H1 (cell line): ENCODE data around the gene ARMS2. TPM values are rescaled to one million over a fixed set of nuclear protein-coding genes. Genes with fewer than 3 reads are reported as not detected.

Experiments used
- BACH1 ChIP-seq: IDR thresholded peaks from 2 replicates; pipeline ENCODE4 v1.6.1; 2012; ENCODE audit warnings: low read length, improper control_type of control experiment
- CHD2 ChIP-seq: IDR thresholded peaks from 2 replicates; pipeline ENCODE4 v1.6.1; 2012; ENCODE audit warnings: low read length, improper control_type of control experiment
- FOSL1 ChIP-seq: IDR thresholded peaks from 2 replicates; pipeline ENCODE4 v1.6.1; 2011; ENCODE audit warnings: mild to moderate bottlenecking, low read depth, low read length, moderate library complexity; ENCODE audit not compliant: insufficient read depth
- JUN ChIP-seq: IDR thresholded peaks from 2 replicates; pipeline ENCODE4 v1.6.1; 2011; ENCODE audit warnings: low read depth, mild to moderate bottlenecking, improper control_type of control experiment, low read length
- polyA plus RNA-seq, 7 experiments: library from polyadenylated mRNA; depleted of rRNA in 3 of 7; stranded (reverse) in 5 of 7; unstranded in 2 of 7; fragments of >200 nt in 5 of 7; fragments of 200-250 nt in 2 of 7; gene quantifications; 1 replicate in 5 of 7; 2 replicates in 1 of 7; 4 replicates in 1 of 7; pipeline versions ENCODE4 v1.2.1 to v1.2.3, GENCODE V29; 2011 to 2013; ENCODE audit warnings: missing spikeins in 2 of 7, mixed read lengths in 2 of 7
- total RNA-seq: library from RNA; stranded (reverse); fragmentation: NEBNext Ultra II Directional; extraction: Animal tissue kit (Norgen Biotek cat#: 25700); gene quantifications from 2 replicates; pipeline ENCODE4 v1.2.1, GENCODE V29; 2021
- TF ChIP-seq, protein P1 (sequence below), 3 experiments: IDR thresholded peaks; 1 replicate in 2 of 3; 2 replicates in 1 of 3; pipeline versions ENCODE4 v1.5.1 to v1.6.1; 2011; ENCODE audit warnings: low read length in 3 of 3, mild to moderate bottlenecking in 3 of 3, inconsistent platforms in 2 of 3, low read depth in 1 of 3, moderate library complexity in 1 of 3; ENCODE audit not compliant: insufficient read depth in 1 of 3; ENCODE audit errors: control extremely low read depth in 1 of 3

ARMS2 gene
- total and polyA plus RNA-seq, 2 of the 8 experiments (the other 6 are each of a cell fraction or from before 2014, with no cell fraction given): not detected

- no peak for TF ChIP-seq FOSL1
- no peak for TF ChIP-seq JUN
- TF ChIP-seq BACH1: no peak
- no peak for TF ChIP-seq CHD2
- TF ChIP-seq, protein P1, sequence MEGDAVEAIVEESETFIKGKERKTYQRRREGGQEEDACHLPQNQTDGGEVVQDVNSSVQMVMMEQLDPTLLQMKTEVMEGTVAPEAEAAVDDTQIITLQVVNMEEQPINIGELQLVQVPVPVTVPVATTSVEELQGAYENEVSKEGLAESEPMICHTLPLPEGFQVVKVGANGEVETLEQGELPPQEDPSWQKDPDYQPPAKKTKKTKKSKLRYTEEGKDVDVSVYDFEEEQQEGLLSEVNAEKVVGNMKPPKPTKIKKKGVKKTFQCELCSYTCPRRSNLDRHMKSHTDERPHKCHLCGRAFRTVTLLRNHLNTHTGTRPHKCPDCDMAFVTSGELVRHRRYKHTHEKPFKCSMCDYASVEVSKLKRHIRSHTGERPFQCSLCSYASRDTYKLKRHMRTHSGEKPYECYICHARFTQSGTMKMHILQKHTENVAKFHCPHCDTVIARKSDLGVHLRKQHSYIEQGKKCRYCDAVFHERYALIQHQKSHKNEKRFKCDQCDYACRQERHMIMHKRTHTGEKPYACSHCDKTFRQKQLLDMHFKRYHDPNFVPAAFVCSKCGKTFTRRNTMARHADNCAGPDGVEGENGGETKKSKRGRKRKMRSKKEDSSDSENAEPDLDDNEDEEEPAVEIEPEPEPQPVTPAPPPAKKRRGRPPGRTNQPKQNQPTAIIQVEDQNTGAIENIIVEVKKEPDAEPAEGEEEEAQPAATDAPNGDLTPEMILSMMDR (IDR thresholded peaks at IDR 0.05; ENCODE audit: control extremely low read depth in 1 of 3, insufficient read depth in 1 of 3, low read depth in 1 of 3, low read length in 3 of 3): no peak
These were observed 37.6 kb downstream of the ARMS2 start (continued) for GRCh38 chr10:122492006-122492405.
